Cerebellar cortex (tissue), 1 donor: ENCODE data around the gene KCNQ1.

ENCODE experiments used
- DNase-seq: peaks from one replicate; pipeline ENCODE4 v3.0.0-alpha.2; 2015; ENCODE audit warnings: low spot score

Gene KCNQ1

DNA sequence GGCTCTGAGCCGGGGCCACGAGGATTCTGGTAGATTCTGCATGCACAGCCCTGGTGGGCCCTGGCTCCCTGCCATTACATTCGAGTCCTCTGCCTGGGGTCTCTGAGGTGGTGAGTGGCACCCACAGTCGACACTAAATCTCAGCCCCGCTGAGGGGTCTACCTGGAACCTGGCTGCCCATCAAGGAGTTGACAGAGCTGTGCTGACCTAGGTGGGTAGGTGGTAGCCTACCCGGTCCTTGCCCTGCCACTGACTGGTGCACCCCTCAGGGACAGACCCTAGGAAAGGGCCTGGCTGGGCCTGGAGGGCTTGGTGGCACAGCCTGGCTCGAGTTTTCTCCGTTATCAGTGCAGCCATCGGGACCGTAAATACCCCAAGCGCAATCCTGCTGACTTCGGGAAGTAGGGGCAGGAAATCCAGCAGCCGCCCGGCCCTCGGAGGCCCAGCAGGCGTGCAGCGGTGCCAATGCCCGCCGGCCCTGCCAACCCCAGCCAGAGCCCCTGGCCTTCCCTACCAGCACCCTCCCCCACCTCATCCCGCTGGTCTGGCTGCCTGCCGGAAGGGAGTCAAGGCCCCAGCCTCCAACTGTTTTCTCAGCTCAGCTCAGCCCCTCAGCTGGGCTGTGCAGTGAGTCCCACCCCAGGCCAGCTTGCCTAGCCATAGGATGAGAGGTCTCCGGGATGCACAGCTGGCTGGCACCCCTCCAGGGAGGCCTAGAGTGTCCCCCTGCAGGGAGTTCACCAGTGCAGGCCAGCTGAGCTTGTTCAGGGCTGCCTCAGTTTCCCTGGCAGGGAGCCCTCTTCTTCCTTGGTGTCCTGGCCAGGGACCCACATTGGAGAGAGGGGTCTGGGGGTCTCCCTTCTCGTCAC lies 335.4 kb downstream of the KCNQ1 start:
- DNase-seq, result no peak

DNA sequence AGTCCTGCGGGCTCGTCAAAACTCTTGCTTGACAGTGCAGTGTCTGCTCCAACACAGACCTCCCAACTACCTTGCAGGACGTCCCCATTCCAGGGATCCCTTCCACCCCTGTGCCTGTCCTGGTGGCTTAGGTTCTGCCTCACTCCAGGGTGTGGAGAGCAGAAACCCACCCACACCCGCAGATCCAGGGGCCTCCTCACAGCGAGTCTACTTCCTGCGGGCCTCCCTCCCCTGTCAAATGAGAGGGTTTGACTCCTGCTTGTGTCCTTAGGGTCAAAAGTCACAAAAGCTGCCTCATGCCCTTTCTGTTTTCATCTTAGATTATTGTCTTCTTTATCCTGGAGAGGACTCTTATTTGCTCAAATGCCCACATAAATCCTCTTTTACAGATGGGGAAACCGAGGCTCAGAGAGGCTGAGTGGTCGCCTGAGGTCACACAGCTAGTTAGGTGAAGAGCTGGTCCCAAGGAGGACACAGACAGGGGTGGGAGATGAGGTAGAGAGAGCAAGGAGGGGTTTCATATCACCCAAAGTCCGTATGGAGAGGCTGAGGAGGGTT lies 336.1 kb downstream of the KCNQ1 start:
- DNase-seq, result no peak

DNA sequence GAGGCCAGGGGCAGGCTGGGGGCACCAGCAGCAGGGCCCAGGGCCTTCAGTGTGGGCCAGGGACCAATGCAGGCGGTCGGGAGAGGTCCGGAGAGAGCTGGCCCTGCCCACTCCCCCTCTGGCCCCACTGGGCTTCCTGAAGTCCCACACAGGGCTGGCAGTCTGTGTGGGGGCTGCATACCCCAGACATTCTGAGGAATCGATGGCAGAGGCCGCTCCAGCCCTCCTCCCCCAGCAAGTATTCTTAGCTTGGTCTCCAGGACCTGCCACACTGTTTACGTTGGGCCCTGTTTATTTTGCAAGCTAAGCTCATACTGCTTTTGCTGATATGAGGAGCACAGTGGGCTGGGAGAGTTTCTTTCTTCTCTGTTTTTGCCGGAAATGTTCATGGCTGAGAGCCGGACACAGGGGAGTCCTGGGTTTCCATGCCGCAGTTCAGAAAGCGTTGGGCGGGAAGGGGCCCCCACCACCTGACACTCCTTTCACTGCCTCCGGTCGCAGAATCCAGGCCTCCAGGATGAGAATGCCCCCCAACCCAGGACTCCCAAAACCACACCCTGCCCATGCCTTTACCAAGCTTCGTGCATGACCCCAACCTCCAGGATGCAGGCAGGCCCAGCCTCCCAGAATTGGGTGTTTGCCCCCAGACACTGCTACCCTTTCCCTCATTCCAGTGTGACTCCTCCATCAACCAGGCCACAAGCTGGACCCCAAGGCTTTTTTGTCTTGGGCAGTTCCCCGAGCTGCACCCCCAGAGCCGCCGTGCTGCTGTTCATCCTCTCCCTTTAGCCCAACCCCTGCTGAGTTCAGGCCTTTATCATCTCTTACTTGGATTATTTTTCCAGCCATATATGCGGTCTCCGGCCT lies 336.8 kb downstream of the KCNQ1 start:
- no peak for DNase-seq

DNA sequence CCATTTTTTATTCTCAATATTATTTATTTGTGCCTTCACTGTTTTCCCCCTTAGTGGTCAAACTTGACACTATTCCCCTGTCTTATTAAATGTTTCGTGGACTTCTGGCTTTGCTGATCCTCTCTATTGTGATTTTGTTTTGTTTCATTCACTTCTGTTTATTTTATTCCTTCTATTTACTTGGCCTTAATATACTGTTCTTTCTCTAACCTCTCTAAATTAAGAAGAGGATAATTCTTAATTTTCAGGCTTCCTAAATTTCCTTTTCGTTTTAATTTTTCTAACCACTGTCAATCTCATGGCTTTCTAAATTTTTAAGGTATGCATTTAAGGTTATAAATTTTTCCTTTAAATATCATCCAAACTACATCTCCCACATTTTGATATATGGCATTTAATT lies 338.0 kb downstream of the KCNQ1 start:
- DNase-seq, result no peak

DNA sequence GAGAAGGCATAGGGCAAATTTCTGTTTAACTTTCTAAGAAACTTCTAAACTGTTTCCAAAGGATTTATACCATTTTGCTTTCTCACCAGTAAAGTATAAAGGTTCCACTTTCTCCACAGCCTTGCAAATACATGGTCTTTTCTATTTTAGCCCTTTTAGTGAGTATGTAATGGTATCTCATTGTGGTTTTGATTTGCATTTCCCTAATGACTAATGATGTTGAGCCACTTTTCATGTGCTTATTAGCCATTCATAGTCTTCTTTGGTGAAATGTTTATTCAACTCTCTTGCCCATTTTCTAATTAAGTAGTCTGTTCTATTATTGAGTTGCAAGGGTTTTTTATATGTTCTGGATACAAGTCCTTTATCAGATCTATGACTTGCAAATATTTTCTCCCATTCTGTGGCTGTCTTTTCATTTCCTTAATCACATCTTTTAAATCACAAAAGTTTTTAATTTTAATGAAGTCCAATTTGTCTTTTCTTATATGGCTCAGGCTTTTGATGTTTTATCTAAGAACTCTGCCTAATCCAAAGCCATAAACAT lies 338.8 kb downstream of the KCNQ1 start:
- DNase-seq, result no peak

DNA sequence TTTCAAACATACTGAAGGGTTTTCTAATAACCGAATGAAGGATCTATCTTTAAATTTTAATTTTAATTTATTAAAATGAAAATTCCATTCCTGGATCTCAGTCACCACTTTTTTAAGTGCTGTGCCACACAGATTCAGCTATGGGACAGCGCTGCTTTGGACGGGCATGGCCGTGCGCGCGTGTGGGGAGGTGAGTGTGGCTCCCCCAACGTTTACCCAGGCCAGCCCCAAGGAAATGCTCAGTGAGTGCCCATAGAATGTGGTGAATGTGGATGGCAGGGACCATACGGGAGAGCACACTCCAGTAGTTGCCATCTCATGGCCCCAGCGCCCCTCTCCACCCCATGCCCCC lies 343.0 kb downstream of the KCNQ1 start:
- no peak for DNase-seq

DNA sequence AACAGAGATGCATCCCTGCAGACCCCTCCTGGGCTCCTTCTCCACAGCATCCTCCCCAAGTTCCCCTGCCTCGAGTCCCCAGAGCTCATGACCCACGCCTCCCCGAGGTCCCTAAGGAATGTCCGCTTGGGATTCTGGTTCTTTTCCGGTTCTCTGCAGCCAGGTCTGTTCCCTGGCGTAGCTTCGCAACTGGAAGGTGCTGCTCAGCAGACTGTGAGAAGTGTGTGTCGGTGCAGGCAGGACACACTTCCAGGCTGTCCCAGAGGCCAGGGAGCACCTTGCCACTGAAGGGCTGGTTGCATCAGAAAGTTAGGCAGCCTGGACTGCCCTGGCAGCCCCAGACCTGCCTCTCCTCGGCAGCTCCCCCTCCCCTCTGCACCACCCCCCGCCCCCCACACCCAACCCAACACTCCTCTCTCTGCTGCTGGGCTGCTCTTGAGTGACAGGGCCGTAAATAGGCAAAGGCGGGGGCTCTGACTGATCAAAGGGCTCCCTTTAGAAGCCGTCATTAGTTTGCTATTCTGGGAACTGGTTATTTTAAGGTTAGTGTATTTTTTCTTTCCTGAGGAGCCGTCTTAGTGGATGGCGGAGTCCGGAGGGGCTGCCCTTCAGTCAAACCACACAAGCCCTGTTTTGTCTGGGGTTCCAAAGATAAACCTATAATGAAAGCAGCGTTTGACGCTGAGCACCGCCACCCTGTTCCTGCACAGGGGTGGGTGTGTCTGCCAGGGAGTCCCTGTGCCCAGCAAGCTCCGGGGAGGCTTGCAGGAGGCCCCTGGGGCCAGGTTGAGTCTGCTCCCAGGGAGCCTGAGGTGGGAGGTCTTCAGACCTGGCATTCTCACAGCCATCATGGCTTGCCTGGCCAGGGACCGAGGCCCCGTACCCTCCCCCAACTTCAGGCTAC lies 343.6 kb downstream of the KCNQ1 start:
- no peak for DNase-seq

DNA sequence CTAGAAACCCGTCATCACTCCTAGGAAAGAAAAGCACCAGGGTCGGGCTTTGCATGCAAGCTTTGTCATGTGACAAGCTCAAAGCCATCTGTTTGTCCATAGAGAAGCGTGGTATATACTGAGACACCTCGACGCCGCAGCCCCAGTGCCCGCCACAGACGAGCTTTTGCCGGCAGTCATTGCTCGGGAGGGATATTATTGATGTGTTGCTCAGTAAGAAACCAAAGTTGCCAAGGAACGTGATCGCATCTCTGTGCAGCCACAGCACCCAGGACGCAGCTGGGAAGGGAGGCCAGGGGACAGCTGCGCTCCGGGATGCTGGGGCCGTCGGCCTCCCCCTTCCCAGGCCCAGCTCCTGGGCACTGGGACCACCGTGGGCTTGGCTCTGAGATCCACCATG lies 344.5 kb downstream of the KCNQ1 start:
- no peak for DNase-seq

DNA sequence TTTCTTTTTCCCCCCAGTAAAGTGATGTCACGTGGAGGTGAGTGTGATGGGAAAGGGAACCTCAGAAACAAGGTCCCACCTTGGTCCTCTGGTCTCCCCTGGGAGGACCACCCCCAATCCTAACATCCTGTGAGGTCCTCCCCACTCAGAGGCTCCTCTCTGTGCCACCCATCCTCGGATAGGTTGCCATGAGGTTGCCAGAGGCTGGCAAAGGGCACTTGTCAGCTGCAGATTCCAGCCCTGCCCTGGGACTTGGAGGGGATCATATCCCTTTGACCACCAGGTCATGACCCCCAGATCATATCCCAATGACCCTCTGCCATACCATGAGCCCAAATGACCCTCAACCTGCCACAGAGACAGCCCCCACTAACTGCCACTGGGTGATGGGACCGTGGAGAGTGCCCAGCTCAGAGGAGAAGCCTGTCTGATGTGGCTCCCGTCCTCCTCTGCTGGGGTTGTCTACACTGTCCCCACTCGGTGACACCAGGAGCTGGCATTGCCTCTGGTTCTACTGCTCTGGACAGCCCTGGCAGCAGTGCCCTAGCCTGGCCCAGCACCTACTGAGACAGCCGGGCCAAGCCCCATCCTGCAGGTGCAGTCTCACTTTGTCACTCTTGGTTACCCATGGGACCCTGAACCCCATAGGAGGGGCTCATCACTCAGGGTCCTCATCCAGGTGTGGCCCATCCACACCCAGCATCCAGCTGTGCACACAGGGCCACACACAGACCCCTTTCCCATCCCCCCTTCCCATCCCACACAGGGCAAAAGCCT lies 345.2 kb downstream of the KCNQ1 start:
- DNase-seq, result no peak

DNA sequence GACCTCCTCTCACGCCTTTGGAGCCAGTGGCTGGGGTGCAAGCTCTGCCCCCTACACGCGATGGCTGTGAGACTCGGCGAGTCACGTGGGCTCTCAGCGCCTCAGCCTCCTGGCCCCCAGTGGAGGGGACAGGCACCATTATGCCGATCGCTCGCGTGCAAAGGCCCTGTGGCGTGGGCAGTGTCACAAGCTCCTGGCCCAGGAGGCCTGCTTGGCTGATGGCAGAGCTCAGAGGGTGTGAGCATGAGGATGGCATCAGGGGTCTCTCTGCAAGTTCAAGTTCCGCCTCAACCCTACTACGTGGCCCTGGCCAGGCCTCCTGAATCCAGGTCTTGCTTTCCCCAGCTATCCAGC lies 345.7 kb downstream of the KCNQ1 start:
- no peak for DNase-seq

DNA sequence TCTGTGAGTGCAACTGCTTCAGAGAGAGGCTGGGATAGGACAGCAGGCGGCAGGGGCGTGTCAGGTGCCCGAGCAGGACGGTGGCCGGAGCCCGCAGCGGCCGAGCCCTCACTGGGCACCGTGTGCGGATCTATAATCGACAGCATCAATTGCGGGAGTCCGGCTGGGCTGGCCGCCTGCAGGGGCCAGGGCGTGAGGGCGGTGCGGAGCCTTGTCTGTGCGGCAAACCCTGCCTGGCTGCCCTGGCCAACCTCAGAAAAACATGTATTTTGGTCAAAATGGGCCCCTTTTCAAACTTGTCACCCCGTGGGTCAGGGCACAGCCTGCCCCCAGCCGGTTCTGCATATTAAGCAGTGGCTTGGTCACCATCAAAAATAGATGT lies 346.3 kb downstream of the KCNQ1 start:
- DNase-seq, result no peak

DNA sequence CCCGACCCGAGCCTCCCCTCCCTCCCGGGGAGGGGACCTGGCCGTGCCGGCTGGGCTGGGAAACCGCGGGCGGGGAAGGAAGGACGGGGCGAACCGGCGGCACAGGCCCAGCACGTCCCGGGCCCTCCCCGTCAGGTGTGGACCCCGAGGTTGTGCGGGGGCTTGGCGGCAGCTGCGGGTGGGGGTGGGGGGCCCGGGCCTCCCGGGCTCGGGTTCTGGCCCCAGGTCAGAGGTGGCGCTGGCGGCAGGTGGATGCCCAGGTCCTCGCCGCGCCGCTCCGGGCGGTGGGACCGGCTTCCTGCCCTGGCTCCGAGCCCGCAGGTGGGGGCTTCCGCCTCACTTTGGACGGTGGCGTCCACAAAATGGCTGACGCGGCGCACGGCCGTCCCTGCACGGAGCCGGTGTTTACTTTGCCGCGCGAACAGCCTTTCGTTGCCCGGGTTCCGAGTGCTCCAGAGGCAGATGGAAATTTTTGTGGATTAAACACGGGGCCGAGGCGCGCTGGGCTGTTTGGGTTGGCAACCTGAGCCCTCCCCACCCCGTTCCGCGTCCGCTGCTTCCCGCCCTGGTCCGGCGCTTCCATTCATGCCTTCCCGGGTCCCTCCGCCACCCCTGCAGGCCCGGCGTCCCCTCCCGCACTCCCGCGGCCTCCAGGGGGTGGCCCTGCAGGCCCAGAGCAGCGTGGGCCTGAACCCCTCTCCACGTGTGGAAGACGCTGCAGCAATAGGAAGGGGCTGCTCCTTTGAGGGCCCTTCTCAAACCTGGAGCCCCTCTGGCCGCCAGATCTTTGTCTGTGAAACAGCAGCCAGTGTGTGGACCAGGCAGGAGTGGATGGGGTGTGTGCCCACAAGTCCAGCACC lies 346.9 kb downstream of the KCNQ1 start:
- no peak for DNase-seq

DNA sequence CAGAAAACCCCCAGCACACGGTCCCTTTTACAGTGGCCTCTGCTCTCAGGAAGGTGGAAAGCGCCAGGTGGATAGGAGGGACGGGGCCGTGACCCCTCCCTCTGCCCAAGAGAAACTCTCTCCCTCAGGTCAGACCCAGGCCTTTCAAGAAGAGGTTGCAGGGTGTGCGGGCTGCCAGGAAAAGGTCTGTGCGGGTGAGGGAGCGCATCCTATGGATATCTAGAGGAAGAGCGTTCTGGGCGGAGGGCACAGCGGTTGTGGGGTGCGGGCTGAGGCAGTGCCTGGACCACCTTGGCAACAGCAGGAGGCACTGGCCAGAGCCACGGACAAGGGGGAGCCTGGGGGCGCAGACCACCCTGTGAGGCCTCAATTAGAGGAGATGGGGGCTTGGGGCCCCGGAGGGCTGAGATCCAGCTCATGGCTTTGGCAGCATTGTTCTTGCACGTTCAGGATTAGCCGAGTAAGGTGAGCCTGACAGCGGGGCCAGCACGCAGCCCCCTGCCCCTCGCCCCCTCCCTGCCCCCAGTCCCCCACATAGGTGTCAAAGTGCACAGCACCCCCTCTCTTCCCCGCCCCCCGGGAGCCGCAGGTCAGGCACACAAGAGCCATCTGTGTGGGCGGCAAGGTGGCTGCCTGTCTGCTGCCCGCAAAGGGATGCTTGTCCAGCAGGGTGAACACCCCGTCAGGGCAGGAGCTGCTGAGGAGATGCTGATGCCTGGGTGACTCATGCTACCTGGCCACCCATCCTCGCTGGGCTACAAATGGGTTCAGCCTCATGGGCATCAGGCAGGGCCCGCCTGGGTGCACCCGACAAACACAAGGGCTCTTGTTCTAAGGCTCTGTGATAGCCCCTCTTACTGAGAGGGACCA lies 347.8 kb downstream of the KCNQ1 start:
- no peak for DNase-seq

DNA sequence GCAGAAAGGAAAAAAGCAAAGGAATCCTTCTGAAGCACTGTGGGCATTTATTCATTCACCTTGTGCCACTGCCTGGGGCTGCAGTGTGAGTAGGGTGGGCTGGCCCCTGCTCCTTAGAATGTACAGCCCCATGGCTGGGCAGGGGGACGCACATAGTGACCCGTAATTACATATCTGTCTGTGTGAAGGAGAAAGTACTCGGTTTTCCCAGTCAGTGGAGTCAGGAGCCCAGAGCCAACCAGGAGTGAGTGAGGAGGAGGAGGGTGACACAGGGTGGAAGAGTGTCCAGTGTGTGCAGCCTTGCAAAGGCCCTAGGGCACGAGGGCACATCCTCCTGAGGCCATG lies 348.9 kb downstream of the KCNQ1 start:
- DNase-seq, result no peak

DNA sequence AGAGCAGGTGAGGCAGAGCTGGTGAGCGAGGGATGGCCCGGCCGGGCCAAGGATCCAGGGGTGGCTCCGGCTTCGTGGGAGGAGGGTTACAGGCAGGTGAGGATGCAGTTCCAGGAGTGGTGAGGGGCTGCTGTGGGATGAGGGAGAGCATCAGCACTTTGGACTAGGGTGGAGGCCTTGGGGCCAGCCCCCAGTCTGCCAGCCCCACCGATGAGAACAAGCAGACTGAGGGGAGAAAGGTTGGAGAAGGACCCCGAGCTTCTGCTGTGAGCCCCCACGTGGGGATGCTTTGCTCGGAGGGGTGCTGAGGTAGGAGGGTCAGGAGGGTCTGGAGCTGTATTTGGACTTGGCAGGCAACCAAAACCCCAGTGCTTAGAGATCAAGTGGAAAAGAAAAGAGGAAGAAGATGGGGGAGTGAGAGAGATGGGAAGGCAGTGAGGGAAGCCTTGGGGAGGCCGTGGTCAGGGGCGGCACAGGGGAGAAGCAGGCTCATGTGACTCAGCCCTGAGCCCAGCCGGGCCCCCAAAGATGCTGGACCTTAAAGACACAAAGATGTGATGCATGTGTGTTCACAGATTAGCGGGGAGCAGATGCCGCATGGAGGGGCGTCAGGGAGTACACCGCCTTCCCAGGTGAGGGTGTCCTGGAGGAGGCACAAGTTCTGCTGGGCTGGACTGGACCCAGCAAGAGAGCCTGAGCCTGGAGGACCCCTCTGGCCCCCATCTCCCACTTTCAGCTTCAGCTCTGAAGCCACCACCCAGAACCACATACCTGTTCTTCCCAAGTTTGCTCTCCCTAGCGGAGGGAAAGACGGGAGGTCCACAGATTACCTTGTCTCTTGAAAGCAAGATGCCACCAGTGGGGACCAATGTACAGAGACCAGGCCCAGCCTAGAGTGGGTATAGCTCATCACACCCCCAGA lies 349.5 kb downstream of the KCNQ1 start:
- no peak for DNase-seq

DNA sequence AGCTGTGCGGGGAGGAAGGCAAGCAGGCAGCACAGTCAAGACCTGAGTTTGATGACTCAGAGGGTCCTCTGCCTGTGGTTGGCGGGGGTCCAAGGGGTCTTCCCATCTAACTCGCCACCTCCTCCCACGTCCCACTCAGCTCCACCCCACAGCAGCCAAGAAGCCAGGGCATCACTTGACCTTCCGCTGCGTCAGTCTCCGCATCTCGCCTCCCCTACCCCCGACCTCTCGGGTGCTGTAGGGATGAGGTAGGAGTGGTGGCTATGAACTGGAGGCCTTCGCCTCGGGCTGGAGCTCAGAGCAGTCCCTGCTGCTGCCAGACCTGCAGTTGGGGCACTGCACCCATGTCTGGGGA lies 350.1 kb downstream of the KCNQ1 start:
- no peak for DNase-seq

DNA sequence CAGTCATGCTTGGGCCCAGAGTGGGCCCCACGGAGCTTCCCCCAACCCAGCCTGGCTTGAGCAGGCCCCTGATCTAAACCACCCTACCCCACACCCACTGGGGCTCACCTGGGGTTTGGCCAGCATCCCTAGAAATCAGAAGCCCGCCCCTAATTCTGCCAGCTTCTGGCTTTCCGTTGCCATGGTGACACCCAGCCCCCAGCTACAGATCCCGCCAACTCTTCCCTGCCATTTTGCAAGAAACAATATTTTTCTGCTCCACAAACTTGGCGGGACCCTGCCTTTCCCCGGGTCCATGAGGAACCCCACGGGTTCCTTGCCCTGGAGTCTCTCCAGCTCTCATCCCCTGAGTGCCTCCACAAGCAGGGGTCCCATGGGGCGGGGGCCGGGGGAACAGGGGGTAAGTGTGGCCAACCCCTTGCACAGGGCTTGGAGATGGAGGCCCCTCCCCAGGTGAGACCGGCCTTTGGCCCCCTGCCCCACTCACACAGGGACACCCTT lies 350.7 kb downstream of the KCNQ1 start:
- DNase-seq, result no peak

DNA sequence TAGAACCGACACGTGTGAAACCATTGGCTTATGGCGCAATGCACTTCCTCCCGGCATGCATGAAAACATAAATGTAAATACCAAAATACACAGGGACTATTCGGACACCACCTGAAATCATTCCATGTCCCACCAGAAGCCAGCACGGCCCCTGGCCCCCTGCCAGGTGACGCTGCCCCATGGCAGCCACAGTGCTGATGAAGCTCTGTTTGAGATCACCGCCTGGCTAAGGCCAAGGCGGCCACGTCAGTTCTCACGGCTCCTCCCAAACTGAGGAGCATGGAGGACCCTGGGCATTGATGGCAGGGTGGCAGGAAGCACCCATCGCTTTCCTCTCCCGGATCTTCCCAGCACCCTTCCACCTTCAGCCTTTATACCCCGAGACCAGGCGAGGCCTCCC lies 351.3 kb downstream of the KCNQ1 start:
- no peak for DNase-seq
